ENCODE results near the gene DPM3.
"Not testable (repeated sequence)": the region's sequence is repeated elsewhere in the genome, so short reads cannot be mapped to it uniquely, and the experiment has no call there.

DPM3 gene

GRCh38 chr1:155125946-155126555 is 14.3 kb downstream of the DPM3 start:
- no peak for DNase-seq (ENCODE audit: low read depth in 2 of 2)

- DNase-seq (ENCODE audit: low read depth in 2 of 2): no peak
These were observed 14.8 kb downstream of the DPM3 start for GRCh38 chr1:155125511-155125945.

GRCh38 chr1:155124503-155125463 is 15.5 kb downstream of the DPM3 start:
- DNase-seq (ENCODE audit: low read depth in 2 of 2): no peak

- DNase-seq (ENCODE audit: low read depth in 2 of 2): no peak
These were observed 16.5 kb downstream of the DPM3 start for GRCh38 chr1:155123801-155124200.

GRCh38 chr1:155122308-155122707 is 18.0 kb downstream of the DPM3 start:
- DNase-seq (ENCODE audit: low read depth in 2 of 2): no peak

GRCh38 chr1:155121249-155121648 is 19.1 kb downstream of the DPM3 start:
- DNase-seq (ENCODE audit: low read depth in 2 of 2): no peak

- DNase-seq (ENCODE audit: low read depth in 2 of 2): no peak
These were observed 20.1 kb downstream of the DPM3 start for GRCh38 chr1:155120253-155120652.

GRCh38 chr1:155118090-155118489 is 22.2 kb downstream of the DPM3 start:
- DNase-seq (ENCODE audit: low read depth in 2 of 2): not testable (repeated sequence)

- no peak for DNase-seq (ENCODE audit: low read depth in 2 of 2)
These were observed 22.7 kb downstream of the DPM3 start for GRCh38 chr1:155117610-155118009.

GRCh38 chr1:155116113-155116764 is 24.1 kb downstream of the DPM3 start:
- no peak for DNase-seq (ENCODE audit: low read depth in 2 of 2)

GRCh38 chr1:155113450-155113980 is 26.8 kb downstream of the DPM3 start:
- DNase-seq (ENCODE audit: low read depth in 2 of 2): no peak

DNA sequence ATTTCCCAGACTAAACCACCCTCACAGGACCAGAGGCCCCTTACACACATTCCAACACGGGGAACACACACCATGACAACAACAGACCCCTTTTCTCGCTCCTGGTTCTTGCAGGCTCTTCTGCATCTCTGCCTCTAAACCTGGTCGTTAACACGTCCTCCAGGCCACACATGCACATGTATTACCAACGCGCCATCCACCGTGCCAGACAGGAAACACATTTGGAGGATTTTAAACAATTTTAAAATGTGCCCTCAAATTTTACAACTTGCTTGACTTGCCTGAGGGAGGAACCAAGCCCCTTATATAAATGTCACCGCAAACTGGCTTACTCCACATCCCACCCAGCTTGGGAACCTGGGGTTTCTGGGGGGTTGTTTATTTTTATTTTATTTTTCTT is 29.5 kb downstream of the DPM3 start:
- DNase-seq (ENCODE audit: low read depth in 2 of 2): no peak

DNA sequence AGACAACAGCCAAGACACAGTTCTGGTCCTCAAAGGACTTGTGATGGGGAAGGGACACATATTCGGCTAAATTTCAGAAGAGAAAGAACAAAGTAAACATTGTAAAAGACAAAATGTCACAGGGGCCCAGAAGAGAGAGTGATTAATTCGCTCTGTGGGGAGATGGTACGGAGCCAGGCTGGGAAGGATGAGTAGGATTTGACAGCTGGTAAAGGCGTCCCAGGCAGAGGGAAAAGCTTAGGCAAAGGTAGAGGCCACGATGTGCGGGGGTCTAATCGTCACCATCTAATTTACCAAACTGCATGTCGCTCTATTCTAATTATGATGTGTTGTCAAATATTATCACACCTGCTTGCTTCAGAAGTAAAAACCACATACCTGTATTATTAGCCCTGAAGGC is 29.9 kb downstream of the DPM3 start:
- no peak for DNase-seq (ENCODE audit: low read depth in 2 of 2)

GRCh38 chr1:155108296-155108695 is 32.0 kb downstream of the DPM3 start:
- no peak for DNase-seq (ENCODE audit: low read depth in 2 of 2)

DNA sequence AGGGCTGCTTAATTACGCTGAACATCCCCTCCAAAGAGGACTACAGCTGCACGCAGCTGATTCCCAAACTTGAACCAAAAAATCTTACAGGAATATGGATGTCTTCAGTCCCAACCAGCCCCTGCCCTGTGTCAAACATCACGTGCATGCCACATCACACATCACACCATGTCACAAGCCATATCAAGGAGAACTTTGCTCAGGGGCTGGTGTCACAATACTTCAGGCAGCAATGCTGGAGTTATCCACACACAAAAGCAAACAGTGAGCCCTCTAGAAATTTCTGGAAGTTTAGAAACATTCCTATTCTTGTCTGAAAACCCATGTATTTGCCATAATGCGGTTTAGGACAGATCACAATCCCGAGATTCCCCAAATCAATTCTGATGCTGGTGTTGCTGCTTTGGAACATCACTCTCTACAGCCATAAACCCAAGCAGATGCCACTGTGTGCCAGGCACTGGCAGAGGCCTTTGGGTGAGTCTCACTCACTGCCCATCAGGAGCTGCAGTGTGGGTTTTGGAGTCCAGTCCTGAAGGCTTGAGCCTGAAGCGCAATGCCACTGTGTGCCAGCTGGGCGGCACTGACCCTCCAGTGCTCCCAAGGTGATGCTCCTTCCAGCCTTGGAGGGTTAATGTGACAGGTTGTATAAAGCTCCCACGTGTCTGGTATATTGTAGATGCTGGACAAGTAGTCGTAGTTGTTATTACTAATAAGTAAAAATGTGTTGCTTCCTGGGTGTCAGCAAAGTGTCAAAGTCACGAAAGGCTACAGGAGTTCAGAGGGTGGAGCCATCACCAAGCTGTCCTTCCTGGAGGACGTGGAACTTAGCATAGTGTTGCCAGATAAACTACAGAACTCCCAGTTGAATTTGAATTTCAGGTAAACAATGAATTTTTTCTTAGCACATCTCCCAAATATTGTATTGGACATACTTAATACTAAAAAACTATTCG is 32.7 kb downstream of the DPM3 start:
- DNase-seq (ENCODE audit: low read depth in 2 of 2): no peak

DNA sequence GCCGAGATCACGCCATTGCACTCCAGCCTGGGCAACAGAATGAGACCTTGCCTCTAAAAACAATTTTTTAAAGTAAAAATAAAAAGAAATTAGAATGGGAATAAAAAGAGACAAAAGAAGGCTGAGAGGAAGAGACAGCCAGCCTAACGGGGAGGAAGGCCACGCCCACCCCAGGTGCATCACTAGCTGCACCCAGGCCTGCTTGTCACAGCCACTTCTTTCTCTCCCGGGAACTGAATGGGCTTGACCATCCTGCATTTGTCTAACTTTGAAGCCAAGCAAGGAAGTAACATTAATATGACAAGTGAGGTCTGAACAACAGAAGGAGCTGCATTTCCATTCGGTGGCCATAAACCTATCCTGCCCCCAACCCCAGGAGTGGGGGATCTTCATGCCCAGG is 33.5 kb downstream of the DPM3 start:
- DNase-seq (ENCODE audit: low read depth in 2 of 2): no peak

GRCh38 chr1:155105604-155106011 is 34.7 kb downstream of the DPM3 start:
- DNase-seq (ENCODE audit: low read depth in 2 of 2): no peak

DNA sequence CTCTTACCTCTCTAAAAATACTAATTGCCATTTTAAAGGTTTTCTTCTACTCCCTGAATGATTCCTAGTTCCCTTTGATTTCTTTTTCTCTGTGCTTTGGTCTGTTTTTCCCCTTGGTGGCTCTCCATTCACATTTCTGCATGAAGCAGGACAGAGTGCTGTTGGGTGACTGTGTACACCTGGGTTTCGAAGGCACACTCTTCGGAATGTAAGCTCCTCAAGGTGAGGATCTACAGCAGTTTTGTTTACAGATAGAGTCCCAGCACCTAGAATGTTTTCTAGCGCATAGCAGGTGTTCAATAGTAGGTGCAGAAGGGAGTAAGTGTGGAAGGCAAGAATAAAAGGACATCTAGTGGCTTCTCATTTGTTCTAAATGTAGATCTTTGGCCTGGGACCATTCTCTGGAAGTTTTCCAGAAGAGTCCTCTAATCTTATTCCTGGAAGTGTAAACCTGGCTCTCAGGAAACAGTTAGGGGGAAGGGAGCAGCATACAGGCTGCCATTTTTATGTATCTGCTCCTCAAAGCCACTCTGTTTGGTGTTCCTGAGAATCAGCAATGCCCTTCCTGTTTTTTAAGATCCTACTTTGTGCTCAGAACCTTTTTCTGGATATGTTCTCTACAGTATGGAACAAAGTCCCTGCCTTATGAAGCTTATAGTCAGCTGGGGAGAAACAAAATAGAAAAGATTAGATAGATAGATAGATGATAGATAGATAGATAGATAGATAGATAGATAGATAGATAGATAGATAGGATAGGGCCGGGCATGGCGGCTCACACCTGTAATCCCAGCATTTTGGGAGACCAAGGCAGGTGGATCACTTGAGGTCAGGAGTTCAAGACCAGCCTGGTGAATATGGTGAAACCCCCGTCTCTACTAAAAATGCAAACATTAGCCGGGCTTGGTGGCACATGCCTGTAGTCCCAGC is 35.5 kb downstream of the DPM3 start:
- DNase-seq (ENCODE audit: low read depth in 2 of 2): no peak

DNA sequence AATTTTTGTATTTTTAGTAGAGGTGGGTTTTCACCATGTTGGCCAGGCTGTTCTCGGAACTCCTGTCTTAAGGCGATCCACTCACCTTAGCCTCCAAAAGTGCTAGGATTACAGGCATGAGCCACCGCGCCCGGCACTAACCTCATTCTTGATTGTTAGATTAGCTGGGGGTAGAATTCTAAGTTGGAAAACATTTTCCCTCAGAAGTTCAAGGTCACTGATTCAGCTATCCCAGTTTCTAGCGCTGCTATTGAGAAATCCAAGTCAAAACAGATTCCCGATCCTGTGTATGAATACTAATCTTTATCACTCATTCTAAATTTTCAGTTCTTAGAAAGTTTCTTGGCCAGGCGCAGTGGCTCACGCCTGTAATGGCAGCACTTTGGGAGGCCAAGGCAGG is 37.0 kb downstream of the DPM3 start:
- no peak for DNase-seq (ENCODE audit: low read depth in 2 of 2)

- DNase-seq (ENCODE audit: low read depth in 2 of 2): no peak
These were observed 41.0 kb downstream of the DPM3 start for GRCh38 chr1:155099331-155099730.
